ENCODE results near the gene OGDH.

The OGDH gene

DNA sequence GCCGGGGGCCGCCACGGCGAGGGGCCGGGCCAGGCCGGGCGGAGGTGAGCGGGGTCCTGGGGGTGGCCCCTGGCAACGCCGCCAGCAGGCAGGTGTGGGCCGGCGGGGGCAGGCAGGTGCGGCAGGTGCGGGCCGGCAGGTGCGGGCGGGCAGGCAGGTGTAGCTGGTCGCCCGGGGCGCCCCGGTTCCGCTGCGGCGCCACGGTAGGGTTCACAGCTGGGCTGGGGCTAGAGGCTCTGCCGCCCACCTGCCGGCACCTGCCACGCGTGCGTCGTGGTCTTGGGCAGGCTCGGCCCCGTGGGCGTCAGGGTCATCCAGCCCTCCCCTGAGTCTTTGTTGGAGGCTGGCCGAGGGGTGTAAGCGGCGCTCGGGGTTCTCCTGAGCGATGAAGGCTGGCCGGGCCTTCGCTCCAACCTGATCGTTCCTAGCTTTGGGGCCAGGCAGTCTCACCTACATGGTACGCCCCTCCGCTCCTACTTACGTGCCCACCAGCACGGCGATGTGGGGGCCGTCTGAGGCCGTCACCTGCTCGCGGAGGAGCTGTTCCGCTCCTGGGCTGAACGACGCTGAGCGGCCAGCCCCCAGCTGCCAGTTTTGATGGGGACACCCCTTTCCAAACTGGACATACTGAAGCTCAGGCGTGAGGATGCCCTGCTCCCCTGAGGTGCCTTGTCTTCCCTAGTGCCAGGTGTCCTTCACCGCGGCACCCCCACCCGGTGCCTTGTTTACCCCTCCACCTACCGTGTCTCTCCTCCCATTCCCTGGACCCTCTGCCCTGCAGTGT, 142.7 kb downstream of the OGDH start (continued):
- no peak for TF ChIP-seq ZNF148 (tag by site-specific recombination; IDR thresholded peaks at IDR 0.05; ENCODE audit: borderline replicate concordance)
- TF ChIP-seq EGR2 (tag by site-specific recombination; IDR thresholded peaks at IDR 0.05; ENCODE audit: low read depth): peak; percentile 65; the same call in 1 of the 2 replicates
- TF ChIP-seq, protein P1, sequence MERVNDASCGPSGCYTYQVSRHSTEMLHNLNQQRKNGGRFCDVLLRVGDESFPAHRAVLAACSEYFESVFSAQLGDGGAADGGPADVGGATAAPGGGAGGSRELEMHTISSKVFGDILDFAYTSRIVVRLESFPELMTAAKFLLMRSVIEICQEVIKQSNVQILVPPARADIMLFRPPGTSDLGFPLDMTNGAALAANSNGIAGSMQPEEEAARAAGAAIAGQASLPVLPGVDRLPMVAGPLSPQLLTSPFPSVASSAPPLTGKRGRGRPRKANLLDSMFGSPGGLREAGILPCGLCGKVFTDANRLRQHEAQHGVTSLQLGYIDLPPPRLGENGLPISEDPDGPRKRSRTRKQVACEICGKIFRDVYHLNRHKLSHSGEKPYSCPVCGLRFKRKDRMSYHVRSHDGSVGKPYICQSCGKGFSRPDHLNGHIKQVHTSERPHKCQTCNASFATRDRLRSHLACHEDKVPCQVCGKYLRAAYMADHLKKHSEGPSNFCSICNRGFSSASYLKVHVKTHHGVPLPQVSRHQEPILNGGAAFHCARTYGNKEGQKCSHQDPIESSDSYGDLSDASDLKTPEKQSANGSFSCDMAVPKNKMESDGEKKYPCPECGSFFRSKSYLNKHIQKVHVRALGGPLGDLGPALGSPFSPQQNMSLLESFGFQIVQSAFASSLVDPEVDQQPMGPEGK (tag by site-specific recombination; IDR thresholded peaks at IDR 0.05): peak; percentile 39; the same call in 1 of the 2 replicates
- TF ChIP-seq, protein P2, sequence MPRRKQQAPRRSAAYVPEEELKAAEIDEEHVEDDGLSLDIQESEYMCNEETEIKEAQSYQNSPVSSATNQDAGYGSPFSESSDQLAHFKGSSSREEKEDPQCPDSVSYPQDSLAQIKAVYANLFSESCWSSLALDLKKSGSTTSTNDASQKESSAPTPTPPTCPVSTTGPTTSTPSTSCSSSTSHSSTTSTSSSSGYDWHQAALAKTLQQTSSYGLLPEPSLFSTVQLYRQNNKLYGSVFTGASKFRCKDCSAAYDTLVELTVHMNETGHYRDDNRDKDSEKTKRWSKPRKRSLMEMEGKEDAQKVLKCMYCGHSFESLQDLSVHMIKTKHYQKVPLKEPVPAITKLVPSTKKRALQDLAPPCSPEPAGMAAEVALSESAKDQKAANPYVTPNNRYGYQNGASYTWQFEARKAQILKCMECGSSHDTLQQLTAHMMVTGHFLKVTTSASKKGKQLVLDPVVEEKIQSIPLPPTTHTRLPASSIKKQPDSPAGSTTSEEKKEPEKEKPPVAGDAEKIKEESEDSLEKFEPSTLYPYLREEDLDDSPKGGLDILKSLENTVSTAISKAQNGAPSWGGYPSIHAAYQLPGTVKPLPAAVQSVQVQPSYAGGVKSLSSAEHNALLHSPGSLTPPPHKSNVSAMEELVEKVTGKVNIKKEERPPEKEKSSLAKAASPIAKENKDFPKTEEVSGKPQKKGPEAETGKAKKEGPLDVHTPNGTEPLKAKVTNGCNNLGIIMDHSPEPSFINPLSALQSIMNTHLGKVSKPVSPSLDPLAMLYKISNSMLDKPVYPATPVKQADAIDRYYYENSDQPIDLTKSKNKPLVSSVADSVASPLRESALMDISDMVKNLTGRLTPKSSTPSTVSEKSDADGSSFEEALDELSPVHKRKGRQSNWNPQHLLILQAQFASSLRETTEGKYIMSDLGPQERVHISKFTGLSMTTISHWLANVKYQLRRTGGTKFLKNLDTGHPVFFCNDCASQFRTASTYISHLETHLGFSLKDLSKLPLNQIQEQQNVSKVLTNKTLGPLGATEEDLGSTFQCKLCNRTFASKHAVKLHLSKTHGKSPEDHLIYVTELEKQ (tag by site-specific recombination; IDR thresholded peaks at IDR 0.05; ENCODE audit: borderline replicate concordance): no peak
- TF ChIP-seq ZNF843 (tag by site-specific recombination; IDR thresholded peaks at IDR 0.05): no peak
- TF ChIP-seq, protein P3, sequence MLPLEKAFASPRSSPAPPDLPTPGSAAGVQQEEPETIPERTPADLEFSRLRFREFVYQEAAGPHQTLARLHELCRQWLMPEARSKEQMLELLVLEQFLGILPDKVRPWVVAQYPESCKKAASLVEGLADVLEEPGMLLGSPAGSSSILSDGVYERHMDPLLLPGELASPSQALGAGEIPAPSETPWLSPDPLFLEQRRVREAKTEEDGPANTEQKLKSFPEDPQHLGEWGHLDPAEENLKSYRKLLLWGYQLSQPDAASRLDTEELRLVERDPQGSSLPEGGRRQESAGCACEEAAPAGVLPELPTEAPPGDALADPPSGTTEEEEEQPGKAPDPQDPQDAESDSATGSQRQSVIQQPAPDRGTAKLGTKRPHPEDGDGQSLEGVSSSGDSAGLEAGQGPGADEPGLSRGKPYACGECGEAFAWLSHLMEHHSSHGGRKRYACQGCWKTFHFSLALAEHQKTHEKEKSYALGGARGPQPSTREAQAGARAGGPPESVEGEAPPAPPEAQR (tag by site-specific recombination; IDR thresholded peaks at IDR 0.05): no peak
- no peak for TF ChIP-seq ZNF670 (tag by site-specific recombination; IDR thresholded peaks at IDR 0.05; ENCODE audit: low read depth)
- no peak for TF ChIP-seq MYNN (tag by site-specific recombination; IDR thresholded peaks at IDR 0.05; ENCODE audit: borderline replicate concordance)
- TF ChIP-seq ZBTB8A (tag by site-specific recombination; IDR thresholded peaks at IDR 0.05): peak; percentile 21; the same call in 1 of the 2 replicates
- TF ChIP-seq GLIS2 (tag by site-specific recombination; IDR thresholded peaks at IDR 0.05): peak; percentile 78
- TF ChIP-seq ZNF610 (tag by site-specific recombination; IDR thresholded peaks at IDR 0.05; ENCODE audit: borderline replicate concordance): no peak
- no peak for TF ChIP-seq HOXA7 (CRISPR knock-in tag; IDR thresholded peaks at IDR 0.05; ENCODE audit: borderline replicate concordance)
- no peak for TF ChIP-seq ZNF707 (tag by site-specific recombination; IDR thresholded peaks at IDR 0.05)
- no peak for TF ChIP-seq ZNF138 (tag by site-specific recombination; IDR thresholded peaks at IDR 0.05; ENCODE audit: borderline replicate concordance)
- no peak for TF ChIP-seq PRDM2 (tag by site-specific recombination; IDR thresholded peaks at IDR 0.05; ENCODE audit: borderline replicate concordance)
- peak; percentile 16; the same call in 1 of the 2 replicates for TF ChIP-seq GLIS1 (tag by site-specific recombination; IDR thresholded peaks at IDR 0.05)
- TF ChIP-seq, protein P4, sequence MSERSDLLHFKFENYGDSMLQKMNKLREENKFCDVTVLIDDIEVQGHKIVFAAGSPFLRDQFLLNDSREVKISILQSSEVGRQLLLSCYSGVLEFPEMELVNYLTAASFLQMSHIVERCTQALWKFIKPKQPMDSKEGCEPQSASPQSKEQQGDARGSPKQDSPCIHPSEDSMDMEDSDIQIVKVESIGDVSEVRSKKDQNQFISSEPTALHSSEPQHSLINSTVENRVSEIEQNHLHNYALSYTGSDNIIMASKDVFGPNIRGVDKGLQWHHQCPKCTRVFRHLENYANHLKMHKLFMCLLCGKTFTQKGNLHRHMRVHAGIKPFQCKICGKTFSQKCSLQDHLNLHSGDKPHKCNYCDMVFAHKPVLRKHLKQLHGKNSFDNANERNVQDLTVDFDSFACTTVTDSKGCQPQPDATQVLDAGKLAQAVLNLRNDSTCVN (tag by site-specific recombination; optimal IDR thresholded peaks at IDR 0.05): peak; percentile 43
- TF ChIP-seq ZNF600 (tag by site-specific recombination; IDR thresholded peaks at IDR 0.05): peak; percentile 80; the same call in 1 of the 2 replicates
- TF ChIP-seq ZNF621 (tag by site-specific recombination; IDR thresholded peaks at IDR 0.05): no peak
- no peak for TF ChIP-seq ZNF157 (tag by site-specific recombination; IDR thresholded peaks at IDR 0.05)
- TF ChIP-seq ZNF10 (tag by site-specific recombination; IDR thresholded peaks at IDR 0.05): peak; percentile 50
- TF ChIP-seq SP2 (tag by site-specific recombination; IDR thresholded peaks at IDR 0.05): peak; percentile 50
